ENCODE results near the gene TLR8. TPM values are rescaled to one million over a fixed set of nuclear protein-coding genes. Genes with fewer than 3 reads are reported as not detected.

Gene TLR8
- polyA plus RNA-seq, 2 of the 4 experiments (the other 2 are of a cell fraction) = not detected

DNA sequence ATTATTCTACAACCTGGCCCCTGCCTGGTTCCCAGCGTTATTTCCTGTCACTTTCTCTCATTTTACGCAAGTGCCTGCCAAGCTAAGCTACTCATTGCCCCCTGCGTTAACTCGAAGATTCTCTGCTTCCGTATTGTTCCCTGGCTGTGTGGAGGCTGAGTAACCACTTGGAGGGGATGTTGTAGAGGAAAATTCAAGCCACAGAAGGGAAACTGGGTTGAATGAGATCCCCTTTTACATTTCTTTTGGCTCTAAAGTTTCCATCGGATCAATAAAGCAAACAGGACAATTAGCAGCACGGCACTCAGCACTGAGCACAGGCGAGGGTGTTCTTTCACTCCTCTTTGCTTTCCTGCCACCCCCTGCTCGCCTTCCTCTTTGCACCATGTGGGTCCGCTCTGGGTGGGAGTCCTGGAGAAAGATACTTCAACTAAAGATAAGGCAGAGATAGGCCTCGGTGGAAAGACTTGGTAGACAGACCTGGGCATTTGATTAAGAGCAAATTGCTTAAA is 64.3 kb downstream of the TLR8 start:
- TF ChIP-seq KDM1A (IDR thresholded peaks at IDR 0.05; ENCODE audit: low read depth) (no peak), RNF2 (IDR thresholded peaks at IDR 0.05; ENCODE audit: borderline replicate concordance, low read depth) (no peak), HDAC2 (IDR thresholded peaks at IDR 0.05) (no peak), SMC3 (IDR thresholded peaks at IDR 0.05) (0 out of 3 replicates have a peak, but pooled peaks have one; percentile 25), RAD21 (conservative IDR thresholded peaks at IDR 0.05 in 1 of 2, IDR thresholded peaks at IDR 0.05 in 1 of 2) (peak; percentile 41 to 52)
- TF ChIP-seq, protein P1, sequence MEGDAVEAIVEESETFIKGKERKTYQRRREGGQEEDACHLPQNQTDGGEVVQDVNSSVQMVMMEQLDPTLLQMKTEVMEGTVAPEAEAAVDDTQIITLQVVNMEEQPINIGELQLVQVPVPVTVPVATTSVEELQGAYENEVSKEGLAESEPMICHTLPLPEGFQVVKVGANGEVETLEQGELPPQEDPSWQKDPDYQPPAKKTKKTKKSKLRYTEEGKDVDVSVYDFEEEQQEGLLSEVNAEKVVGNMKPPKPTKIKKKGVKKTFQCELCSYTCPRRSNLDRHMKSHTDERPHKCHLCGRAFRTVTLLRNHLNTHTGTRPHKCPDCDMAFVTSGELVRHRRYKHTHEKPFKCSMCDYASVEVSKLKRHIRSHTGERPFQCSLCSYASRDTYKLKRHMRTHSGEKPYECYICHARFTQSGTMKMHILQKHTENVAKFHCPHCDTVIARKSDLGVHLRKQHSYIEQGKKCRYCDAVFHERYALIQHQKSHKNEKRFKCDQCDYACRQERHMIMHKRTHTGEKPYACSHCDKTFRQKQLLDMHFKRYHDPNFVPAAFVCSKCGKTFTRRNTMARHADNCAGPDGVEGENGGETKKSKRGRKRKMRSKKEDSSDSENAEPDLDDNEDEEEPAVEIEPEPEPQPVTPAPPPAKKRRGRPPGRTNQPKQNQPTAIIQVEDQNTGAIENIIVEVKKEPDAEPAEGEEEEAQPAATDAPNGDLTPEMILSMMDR (IDR thresholded peaks at IDR 0.05) = peak; percentile 23; the same call in 1 of the 3 replicates
- Histone ChIP-seq H3K4me2 (no peak overlapping the region), H3K4me1 (peaks cover 14% of the 10 kb centered on the region), H3K27ac (peak overlapping the region; percentile 50 to 69; a peak in 5 of 6 replicates), H3K9me3 (no peaks in the 10 kb centered on the region), H3K4me3 (no peak overlapping the region)
- ChIA-PET POLR2A (interaction anchor here (1.9 kb wide), 1 partner anchor 24 kb away, joined by 5 read pairs; no protein-coding TSS in a partner anchor), CTCF (interaction anchor here (1.1 to 2.1 kb wide), 5 partner anchors 14 to 518 kb away, joined by 3 to 5 read pairs (median 4); no protein-coding TSS in a partner anchor)
- ATAC-seq (no peak), FAIRE-seq (no peak), DNase-seq (ENCODE audit: low read depth in 1 of 2, low spot score in 1 of 2) (no peak)
- whole genome bisulfite sequencing (ENCODE audit: missing lambda C conversion rate) = 74% methylated on average over 11 of the region's 11 CpGs

DNA sequence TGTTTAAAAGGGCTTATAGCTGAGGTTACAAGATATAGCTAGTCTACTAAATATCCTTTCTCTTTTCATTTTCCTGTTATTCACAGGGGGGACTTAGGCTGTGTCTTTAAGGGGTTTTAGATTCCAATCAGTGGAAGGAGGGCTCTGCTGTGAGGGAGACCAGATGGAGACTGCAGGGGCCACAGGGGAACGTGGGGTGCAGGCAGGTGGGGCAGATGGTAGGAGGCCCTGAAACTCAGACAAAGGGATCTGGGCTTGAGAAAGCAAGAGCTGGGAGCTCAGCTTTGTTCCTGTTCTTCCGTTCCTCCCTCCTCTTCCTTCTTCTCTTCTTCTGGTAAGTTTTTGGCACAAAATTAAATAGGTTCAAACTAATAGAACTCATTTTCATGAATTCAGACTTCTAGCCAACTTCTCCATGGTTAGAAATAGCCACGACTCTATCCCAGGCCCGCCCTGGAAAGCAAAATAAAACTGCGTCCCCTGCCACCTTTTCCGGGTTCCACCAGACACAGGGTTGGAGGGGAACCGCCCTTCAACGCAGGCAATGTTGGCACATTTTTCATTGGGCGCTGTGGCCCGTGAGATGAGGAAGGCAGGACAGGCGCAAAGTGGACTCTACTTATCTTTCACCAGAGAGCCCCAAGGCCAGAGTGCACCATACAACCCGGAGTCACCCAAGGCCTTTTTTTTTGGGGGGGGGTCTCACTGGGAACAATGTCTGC is 65.0 kb downstream of the TLR8 start:
- Histone ChIP-seq H3K27ac (peak overlapping the region; percentile 50 to 69; a peak in 5 of 6 replicates), H3K9me3 (no peaks in the 10 kb centered on the region), H3K4me1 (peaks cover 14% of the 10 kb centered on the region), H3K4me2 (no peak overlapping the region), H3K4me3 (no peak overlapping the region)
- no peak for ATAC-seq
- DNase-seq (ENCODE audit: low read depth in 1 of 2, low spot score in 1 of 2) = no peak
- WGBS (ENCODE audit: missing lambda C conversion rate) = 90% methylated on average over 11 of the region's 12 CpGs
- POLR2A ChIA-PET = interaction anchor here (1.9 kb wide), 1 partner anchor 25 kb away, joined by 5 read pairs; no protein-coding TSS in a partner anchor
- TF ChIP-seq RAD21 (conservative IDR thresholded peaks at IDR 0.05 in 1 of 2, IDR thresholded peaks at IDR 0.05 in 1 of 2) (no peak), CHD4 (IDR thresholded peaks at IDR 0.05; ENCODE audit: borderline replicate concordance) (no peak), MAZ (IDR thresholded peaks at IDR 0.05; ENCODE audit: borderline replicate concordance, low read depth, low read length) (no peak), FOXS1 (CRISPR knock-in tag; IDR thresholded peaks at IDR 0.05) (no peak), ZSCAN20 (CRISPR knock-in tag; IDR thresholded peaks at IDR 0.05) (no peak), GATA3 (IDR thresholded peaks at IDR 0.05; ENCODE audit: borderline replicate concordance) (no peak), MAFK (IDR thresholded peaks at IDR 0.05; ENCODE audit: partially characterized antibody) (no peak), FOSB (CRISPR knock-in tag; IDR thresholded peaks at IDR 0.05) (no peak), CBX2 (IDR thresholded peaks at IDR 0.05; ENCODE audit: borderline replicate concordance, low read depth) (no peak), CBX8 (IDR thresholded peaks at IDR 0.05) (no peak), NR3C1 (IDR thresholded peaks at IDR 0.05) (no peak), RCOR1 (IDR thresholded peaks at IDR 0.05; ENCODE audit: low read depth, low read length) (no peak), ESRRA (IDR thresholded peaks at IDR 0.05; ENCODE audit: borderline replicate concordance, low read length) (no peak), HEYL (CRISPR knock-in tag; IDR thresholded peaks at IDR 0.05) (no peak), MYC (IDR thresholded peaks at IDR 0.05; ENCODE audit: borderline replicate concordance, low read length) (no peak)
- TF ChIP-seq, protein P2, sequence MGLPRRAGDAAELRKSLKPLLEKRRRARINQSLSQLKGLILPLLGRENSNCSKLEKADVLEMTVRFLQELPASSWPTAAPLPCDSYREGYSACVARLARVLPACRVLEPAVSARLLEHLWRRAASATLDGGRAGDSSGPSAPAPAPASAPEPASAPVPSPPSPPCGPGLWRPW (IDR thresholded peaks at IDR 0.05) = no peak
- TF ChIP-seq, protein P3, sequence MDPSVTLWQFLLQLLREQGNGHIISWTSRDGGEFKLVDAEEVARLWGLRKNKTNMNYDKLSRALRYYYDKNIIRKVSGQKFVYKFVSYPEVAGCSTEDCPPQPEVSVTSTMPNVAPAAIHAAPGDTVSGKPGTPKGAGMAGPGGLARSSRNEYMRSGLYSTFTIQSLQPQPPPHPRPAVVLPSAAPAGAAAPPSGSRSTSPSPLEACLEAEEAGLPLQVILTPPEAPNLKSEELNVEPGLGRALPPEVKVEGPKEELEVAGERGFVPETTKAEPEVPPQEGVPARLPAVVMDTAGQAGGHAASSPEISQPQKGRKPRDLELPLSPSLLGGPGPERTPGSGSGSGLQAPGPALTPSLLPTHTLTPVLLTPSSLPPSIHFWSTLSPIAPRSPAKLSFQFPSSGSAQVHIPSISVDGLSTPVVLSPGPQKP (IDR thresholded peaks at IDR 0.05; ENCODE audit: low read depth, low read length) = no peak
- no peak for FAIRE-seq
- CTCF ChIA-PET = interaction anchor here (1.4 to 2.1 kb wide), 2 partner anchors 25 to 517 kb away, joined by 4 to 5 read pairs; no protein-coding TSS in a partner anchor

Measured in A549 (cell line).